Spleen (tissue), 11 donors: Measurements from ENCODE around the gene TERC. TPM values are rescaled to one million over a fixed set of nuclear protein-coding genes. Genes with fewer than 3 reads are reported as not detected.
A peak's percentile ranks its signal among the peaks of the same experiment; 100 is the strongest.

Experiments
- DNase-seq: peaks from one replicate; pipeline ENCODE4 v3.0.0-alpha.2; 2020
- H3K27ac ChIP-seq, 8 donors: fragments of 200-600 bp; sonication (generic) in 7 of 8; 1 replicate in 4 of 8; 2 replicates in 4 of 8; pipeline versions ENCODE4 v1.5.0 to v1.8.0; 2016 to 2021; ENCODE audit warnings: inconsistent platforms in 4 of 8, mild to moderate bottlenecking in 4 of 8, moderate library complexity in 1 of 8
- H3K27me3 ChIP-seq, 7 donors: fragments of 200-600 bp; sonication (generic) in 6 of 7; replicated peaks in 1 of 7; 1 replicate in 4 of 7; 2 replicates in 3 of 7; pipeline versions ENCODE4 v1.5.0 to v1.8.0; 2016 to 2021; ENCODE audit warnings: inconsistent platforms in 3 of 7, mild to moderate bottlenecking in 1 of 7
- H3K36me3 ChIP-seq, 6 donors: fragments of 200-600 bp; sonication (generic) in 5 of 6; 1 replicate in 4 of 6; 2 replicates in 2 of 6; pipeline versions ENCODE4 v1.5.0 to v1.8.0; 2016 to 2021; ENCODE audit warnings: inconsistent platforms in 2 of 6
- H3K4me1 ChIP-seq, 6 donors: fragments of 200-600 bp; sonication (generic) in 5 of 6; 1 replicate in 3 of 6; 2 replicates in 3 of 6; pipeline versions ENCODE4 v1.5.0 to v1.8.0; 2016 to 2021; ENCODE audit warnings: inconsistent platforms in 3 of 6
- H3K4me3 ChIP-seq, 8 donors: fragments of 200-600 bp; sonication (generic) in 7 of 8; 1 replicate in 4 of 8; 2 replicates in 4 of 8; pipeline versions ENCODE4 v1.5.0 to v1.8.0; 2016 to 2021; ENCODE audit warnings: inconsistent platforms in 4 of 8, mild to moderate bottlenecking in 4 of 8, moderate library complexity in 2 of 8
- H3K9me3 ChIP-seq, 8 donors: fragments of 200-600 bp; sonication (generic) in 7 of 8; 1 replicate in 4 of 8; 2 replicates in 4 of 8; pipeline versions ENCODE4 v1.5.0 to v1.8.0; 2016 to 2021; ENCODE audit warnings: inconsistent platforms in 4 of 8
- POLR2A ChIP-seq, 3 donors: fragments of 450-650 bp; IDR thresholded peaks; one replicate each; pipeline ENCODE4 v1.5.1; 2017; ENCODE audit warnings: antibody characterized with exemption in 3 of 3, mild to moderate bottlenecking in 1 of 3
- POLR2AphosphoS5 ChIP-seq, 3 donors: sonication (generic); formaldehyde crosslinking; IDR thresholded peaks; one replicate each; pipeline ENCODE4 v1.5.1; 2017; ENCODE audit warnings: antibody characterized with exemption in 3 of 3
- WGBS, 5 donors: extraction: QIAGEN DNeasy Blood & Tissue Kit in 3 of 5; methylation state at CpG; one replicate each; pipeline versions ENCODE4 v1.1.5 to v1.1.7; 2013 to 2018; 5-methylcytosine and 5-hydroxymethylcytosine counted together
- intact Hi-C: fragments of 100-400 bp; cut with DNase I; formaldehyde crosslinking; loops from one replicate; pipeline ENCODE4 v1.15.0; 2023; ENCODE audit warnings: low total_unique reads
- polyA plus RNA-seq, 3 donors: library from polyadenylated mRNA; stranded (reverse); fragments of 200-250 nt; gene quantifications; one replicate each; pipeline ENCODE4 v1.2.1, GENCODE V29; 2013
- total RNA-seq, 7 donors: library from RNA; depleted of rRNA in 3 of 7; stranded (reverse); fragments of >200 nt in 3 of 7; fragmentation: NEBNext Ultra II Directional in 4 of 7; extraction: Animal tissue kit (Norgen Biotek cat#: 25700) in 4 of 7; gene quantifications; one replicate each; pipeline versions ENCODE4 v1.1.0 to v1.2.1, GENCODE V29; 2016 to 2021
- TF ChIP-seq, protein P1 (sequence below), 11 experiments: fragments of 200-600 bp in 7 of 11; fragments of 450-650 bp in 4 of 11; sonication (generic) in 4 of 11; IDR thresholded peaks in 8 of 11; conservative IDR thresholded peaks in 3 of 11; 1 replicate in 7 of 11; 2 replicates in 4 of 11; pipeline versions ENCODE4 v1.4.0 to v1.8.0; 2016 to 2021; ENCODE audit warnings: antibody characterized with exemption in 11 of 11, inconsistent platforms in 4 of 11, mild to moderate bottlenecking in 1 of 11
- donor health status: healthy with polysubstance abuse.
- donor health status: DM: no; HTN: no; CAD: no; lungs with moderate emphysema.
- donor health status: DM: no; HTN: no; CAD: no.
- donor health status: Bipolar disorder and iron deficiency.
- donor health status: healthy.
- donor health status: DM: no; HTN: no; CAD: no.
- donor health status: DM: yes; HTN: yes; CAD: no.

TERC gene
- total and polyA plus RNA-seq, 10 donors = 0.39 to 105 (median 7.8) TPM; not detected in 2

DNA sequence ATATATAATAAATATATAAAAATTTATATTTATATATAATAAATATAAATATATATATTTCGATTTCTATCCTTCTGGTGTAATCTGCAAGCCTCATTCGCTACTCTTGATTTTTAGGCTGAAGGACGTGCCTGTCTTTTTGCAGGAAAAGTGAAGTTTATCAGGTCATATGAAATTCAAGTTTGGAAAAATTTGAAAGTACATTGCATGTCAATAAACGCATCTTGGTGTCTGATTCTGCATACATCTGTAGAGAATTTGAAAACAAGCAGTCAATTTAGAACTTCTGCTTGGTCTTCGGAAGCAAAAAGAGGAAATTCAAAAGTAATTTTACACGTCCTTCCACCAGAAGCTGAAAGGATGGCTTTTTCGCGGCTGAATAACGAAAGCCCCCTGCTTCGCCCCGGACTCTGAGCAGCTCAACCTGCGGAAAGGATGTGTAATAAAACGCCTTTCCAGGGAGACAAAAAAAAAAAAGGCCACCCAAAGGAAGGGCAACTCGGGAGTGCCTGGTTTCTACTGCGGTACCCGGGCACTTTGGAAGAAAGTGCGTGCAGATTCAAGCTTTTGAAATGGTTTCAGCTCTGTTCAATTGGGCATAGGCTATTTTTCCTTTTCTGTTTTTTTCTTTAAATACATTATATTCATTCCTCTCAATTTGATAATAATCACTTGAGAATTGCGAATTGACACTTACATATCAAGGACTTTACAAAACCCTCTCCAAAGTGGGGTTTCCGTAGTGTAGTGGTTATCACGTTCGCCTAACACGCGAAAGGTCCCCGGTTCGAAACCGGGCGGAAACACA is 6.8 kb upstream of the TERC start:
- peak overlapping the region; percentile 96 to 100 (median 100) for H3K27ac ChIP-seq
- H3K4me1 ChIP-seq = peaks cover 23 to 46% (median 33%) of the 10 kb centered on the region in 6 donors
- peaks cover 0 to 8% (median 0%) of the 10 kb centered on the region in 8 donors for H3K9me3 ChIP-seq
- no peaks in the 10 kb centered on the region for H3K27me3 ChIP-seq
- H3K36me3 ChIP-seq = peaks cover 0 to 26% (median 17%) of the 10 kb centered on the region in 6 donors
- peak overlapping the region; percentile 59 to 93 (median 88) for H3K4me3 ChIP-seq
- no peak for DNase-seq
- intact Hi-C loops = loop anchor here (10.0 kb wide), 1 partner anchor 403 kb away; no protein-coding TSS in a partner anchor
- WGBS, 5 donors = 0 to 1% (median 1%) methylated on average over 27 of the region's 27 CpGs
- no peak for TF ChIP-seq POLR2A (IDR thresholded peaks at IDR 0.05)
- TF ChIP-seq, protein P1, sequence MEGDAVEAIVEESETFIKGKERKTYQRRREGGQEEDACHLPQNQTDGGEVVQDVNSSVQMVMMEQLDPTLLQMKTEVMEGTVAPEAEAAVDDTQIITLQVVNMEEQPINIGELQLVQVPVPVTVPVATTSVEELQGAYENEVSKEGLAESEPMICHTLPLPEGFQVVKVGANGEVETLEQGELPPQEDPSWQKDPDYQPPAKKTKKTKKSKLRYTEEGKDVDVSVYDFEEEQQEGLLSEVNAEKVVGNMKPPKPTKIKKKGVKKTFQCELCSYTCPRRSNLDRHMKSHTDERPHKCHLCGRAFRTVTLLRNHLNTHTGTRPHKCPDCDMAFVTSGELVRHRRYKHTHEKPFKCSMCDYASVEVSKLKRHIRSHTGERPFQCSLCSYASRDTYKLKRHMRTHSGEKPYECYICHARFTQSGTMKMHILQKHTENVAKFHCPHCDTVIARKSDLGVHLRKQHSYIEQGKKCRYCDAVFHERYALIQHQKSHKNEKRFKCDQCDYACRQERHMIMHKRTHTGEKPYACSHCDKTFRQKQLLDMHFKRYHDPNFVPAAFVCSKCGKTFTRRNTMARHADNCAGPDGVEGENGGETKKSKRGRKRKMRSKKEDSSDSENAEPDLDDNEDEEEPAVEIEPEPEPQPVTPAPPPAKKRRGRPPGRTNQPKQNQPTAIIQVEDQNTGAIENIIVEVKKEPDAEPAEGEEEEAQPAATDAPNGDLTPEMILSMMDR (IDR thresholded peaks at IDR 0.05 in 8 of 11, conservative IDR thresholded peaks at IDR 0.05 in 3 of 11) = no peak
- TF ChIP-seq POLR2AphosphoS5 (IDR thresholded peaks at IDR 0.05) = peak in 1 of 3 donors; percentile 9

DNA sequence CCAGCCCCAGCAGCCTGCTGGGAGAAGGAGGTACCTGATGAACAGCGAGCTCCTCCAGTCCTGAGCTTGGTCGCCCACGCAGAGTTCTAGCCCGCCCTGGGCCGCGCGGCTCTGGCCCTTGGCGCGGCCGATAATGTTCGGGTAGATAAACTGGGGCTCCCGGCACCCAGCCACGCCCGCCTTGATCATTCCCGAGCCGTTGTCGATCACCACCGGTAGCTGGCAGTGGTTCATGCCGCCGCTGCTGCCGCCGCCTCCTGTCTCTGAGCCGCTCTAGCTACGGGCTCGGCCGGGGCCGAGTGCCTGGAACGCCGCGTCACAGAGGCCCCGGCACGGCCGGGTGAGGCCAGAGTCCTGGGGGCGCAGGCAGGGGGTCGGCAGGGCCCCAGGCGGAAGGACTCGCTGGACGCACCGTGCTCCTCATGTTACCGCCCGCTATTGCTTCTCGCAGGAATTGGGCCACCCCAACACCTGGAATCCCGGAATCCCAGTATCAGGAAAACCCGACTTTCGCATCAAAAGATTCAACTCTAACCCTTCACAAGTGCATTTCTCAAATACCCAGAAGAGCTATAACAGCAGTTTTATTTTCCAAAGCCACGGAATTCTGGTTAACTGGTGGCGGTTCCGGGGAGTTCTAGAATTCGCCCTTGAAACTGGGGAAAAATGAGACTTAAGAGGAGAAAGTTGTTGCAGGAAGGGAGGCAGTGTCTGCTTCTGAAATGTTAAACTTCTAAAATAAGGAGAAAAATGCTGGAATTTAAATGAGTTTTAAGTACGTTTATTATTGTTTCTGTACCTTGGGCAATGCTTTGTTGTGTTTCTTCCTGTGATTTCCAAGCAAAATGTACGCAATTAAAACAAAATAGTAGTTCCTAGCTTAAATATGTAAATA is 4.7 kb upstream of the TERC start, which contains the start of gene ACTRT3:
Gene ACTRT3 (minus strand): TSS at position 275 of the 895 bp plus-strand sequence. CDS start 41 bp downstream, at position 234.
- Histone ChIP-seq H3K4me3 (peak within 1 kb of the TSS; percentile 36 to 77 (median 46)), H3K9me3 (peaks cover 0 to 13% (median 2%) of the 10 kb centered on the region in 8 donors), H3K36me3 (peaks cover 0 to 5% (median 1%) of the 10 kb centered on the region in 6 donors), H3K4me1 (peaks cover 7 to 29% (median 16%) of the 10 kb centered on the region in 6 donors), H3K27ac (peak within 1 kb of the TSS; percentile 57 to 92 (median 82)), H3K27me3 (no peaks in the 10 kb centered on the region)
- peak; percentile 93 for DNase-seq
- peak; percentile 31 to 66 (median 59) for TF ChIP-seq POLR2AphosphoS5 (IDR thresholded peaks at IDR 0.05)
- no peak for TF ChIP-seq POLR2A (IDR thresholded peaks at IDR 0.05)
- TF ChIP-seq, protein P1 (IDR thresholded peaks at IDR 0.05 in 8 of 11, conservative IDR thresholded peaks at IDR 0.05 in 3 of 11) = no peak
- 2 to 5% (median 5%) methylated on average over 28 to 51 of the region's 51 CpGs for WGBS, 5 donors
- intact Hi-C loops = loop anchor here (10.0 kb wide), 2 partner anchors 195 to 405 kb away; partner anchors contain the start of gene SEC62

DNA sequence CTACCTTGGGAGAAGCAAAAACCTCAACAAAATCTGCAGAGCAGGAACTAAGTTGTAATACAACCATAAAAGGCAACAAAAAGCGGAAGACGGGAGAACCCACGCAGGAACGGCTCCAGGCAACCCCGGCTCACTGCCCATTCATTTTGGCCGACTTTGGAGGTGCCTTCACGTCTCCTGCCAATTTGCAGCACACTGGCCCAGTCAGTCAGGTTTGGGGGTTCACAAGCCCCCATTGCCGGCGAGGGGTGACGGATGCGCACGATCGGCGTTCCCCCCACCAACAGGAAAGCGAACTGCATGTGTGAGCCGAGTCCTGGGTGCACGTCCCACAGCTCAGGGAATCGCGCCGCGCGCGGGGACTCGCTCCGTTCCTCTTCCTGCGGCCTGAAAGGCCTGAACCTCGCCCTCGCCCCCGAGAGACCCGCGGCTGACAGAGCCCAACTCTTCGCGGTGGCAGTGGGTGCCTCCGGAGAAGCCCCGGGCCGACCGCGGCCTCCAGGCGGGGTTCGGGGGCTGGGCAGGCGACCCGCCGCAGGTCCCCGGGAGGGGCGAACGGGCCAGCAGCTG is 463 bp downstream of the TERC start:
- Histone ChIP-seq H3K4me1 (peaks cover 0 to 28% (median 21%) of the 10 kb centered on the region in 6 donors), H3K9me3 (peaks cover 0 to 13% (median 4%) of the 10 kb centered on the region in 8 donors), H3K27me3 (no peaks in the 10 kb centered on the region), H3K27ac (peak overlapping the region; percentile 95 to 99 (median 98)), H3K36me3 (no peaks in the 10 kb centered on the region), H3K4me3 (peak overlapping the region; percentile 52 to 84 (median 66))
- TF ChIP-seq, protein P1 (IDR thresholded peaks at IDR 0.05 in 8 of 11, conservative IDR thresholded peaks at IDR 0.05 in 3 of 11) = peak in 1 of 11 experiments; percentile 3
- TF ChIP-seq POLR2A (IDR thresholded peaks at IDR 0.05) = no peak
- peak in 1 of 3 donors; percentile 4 for TF ChIP-seq POLR2AphosphoS5 (IDR thresholded peaks at IDR 0.05)
- intact Hi-C loops = loop anchor here (10.0 kb wide), 1 partner anchor 200 kb away; the partner anchor contains the start of gene SEC62
- 0% methylated on average over 32 to 46 of the region's 46 CpGs for WGBS, 5 donors
- peak; percentile 94 for DNase-seq
